HG03460 (cell line): Measurements from ENCODE around the gene TSPAN16.

ENCODE experiments used
- ATAC-seq: cut with Tn5 transposase; IDR thresholded peaks from one replicate; pipeline ENCODE4 v1.9.1; 2021; ENCODE audit not compliant: unreplicated experiment

TSPAN16 gene

DNA sequence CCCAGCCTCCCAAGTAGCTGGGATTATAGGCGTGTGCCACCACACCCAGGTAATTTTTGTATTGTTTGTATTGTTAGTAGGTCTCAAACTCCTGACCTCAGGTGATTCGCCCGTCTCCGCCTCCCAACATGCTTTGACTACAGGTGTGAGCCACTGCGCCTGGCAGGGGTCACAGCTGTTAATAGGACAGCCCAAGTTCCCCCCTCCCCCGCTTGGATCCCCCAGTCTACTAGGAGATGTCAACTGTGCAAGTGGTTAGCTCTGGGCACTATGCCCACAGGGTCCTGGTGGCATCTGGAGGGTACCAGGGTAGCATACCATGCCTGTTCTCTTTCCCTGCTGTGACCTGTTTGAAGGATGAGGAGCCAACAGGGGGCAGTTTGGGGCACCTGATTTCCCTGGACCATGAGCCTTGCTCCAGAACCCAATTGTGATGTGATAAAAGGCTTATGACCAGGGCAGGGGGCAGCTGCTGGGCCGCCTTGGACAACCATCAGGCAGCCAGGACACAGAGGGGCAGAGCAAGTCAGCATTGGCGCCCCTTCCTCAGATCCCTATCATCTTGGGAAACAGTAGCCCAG, at the start of gene TSPAN16:
TSPAN16 (plus strand) TSS at position 496 of the 581 bp plus-strand sequence. CDS start 138 bp downstream, outside the sequence.
- ATAC-seq, result no peak

DNA sequence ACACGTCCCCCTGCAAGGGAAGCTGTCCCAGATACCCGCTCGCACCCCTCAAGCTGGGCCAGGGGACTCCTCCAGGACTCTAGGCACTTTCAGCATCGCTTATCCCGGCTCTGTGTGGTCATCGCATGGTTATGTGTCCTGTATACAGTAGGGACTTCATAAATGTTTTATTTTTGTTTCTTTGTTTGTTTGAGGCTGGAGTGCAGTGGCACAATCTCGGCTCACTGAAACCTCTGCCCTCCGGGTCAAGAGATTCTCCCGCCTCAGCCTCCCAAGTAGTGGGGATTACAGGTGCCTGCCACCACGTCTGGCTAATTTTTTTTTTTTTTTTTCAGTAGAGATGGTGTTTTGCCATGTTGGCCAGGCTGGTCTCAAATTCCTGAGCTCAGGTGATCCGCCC, 49.0 kb upstream of the TSPAN16 start:
- ATAC-seq, result no peak

- ATAC-seq, result no peak
These were observed 48.6 kb upstream of the TSPAN16 start for GRCh38 chr19:11247391-11247790.

- no peak for ATAC-seq
These were observed 48.0 kb upstream of the TSPAN16 start for GRCh38 chr19:11247934-11248333.

- ATAC-seq, result no peak
These were observed 47.1 kb upstream of the TSPAN16 start for GRCh38 chr19:11248852-11249251.

DNA sequence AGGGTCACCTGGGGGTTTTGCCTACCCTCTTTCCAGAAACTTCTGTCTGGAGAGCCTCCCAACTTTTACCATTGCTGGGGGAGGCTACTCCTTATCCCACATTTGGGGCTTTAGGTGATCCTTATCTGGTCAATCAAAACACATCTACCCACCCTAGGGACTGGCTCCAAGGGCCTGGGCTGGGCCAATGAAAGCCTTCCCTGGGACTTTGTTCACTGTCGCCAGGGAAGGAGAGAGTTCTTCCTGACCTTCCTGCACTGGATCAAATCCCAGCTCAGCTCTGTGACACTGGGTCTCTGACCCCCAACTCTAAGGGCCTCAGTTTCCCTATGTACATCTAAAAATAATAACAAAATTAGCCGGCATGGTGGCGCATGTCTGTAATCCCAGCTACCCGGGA, 44.7 kb upstream of the TSPAN16 start:
- no peak for ATAC-seq

DNA sequence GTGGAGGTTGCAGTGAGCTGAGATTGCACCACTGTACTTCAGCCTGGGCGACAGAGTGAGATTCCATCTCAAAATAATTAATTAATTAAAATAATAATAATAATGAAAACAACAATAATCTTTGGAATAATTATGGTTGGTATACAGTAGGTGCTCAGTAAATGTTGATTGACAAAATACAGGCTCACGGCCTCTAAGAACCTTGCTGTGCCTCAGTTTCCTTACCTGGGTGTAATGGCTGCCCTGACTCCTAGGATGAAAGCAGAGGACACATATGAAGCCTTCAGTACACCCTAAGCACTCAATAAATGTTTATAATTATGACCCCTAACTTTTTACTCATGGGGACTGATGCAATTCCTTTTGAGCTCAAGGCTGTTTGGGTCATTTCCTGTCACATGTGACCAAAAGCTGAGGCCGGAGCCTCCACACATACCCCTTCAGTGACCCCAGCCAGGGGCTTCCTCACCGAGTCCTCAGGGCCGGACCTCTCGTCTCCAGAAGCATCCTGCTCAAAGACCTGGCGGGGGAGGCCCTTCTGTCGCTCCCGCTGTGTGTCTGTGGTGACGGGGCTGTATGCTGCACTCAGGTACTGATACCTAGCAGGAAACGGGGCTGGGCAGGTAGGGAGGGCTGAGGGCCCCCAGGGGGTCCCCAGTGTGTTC, 44.2 kb upstream of the TSPAN16 start:
- no peak for ATAC-seq

DNA sequence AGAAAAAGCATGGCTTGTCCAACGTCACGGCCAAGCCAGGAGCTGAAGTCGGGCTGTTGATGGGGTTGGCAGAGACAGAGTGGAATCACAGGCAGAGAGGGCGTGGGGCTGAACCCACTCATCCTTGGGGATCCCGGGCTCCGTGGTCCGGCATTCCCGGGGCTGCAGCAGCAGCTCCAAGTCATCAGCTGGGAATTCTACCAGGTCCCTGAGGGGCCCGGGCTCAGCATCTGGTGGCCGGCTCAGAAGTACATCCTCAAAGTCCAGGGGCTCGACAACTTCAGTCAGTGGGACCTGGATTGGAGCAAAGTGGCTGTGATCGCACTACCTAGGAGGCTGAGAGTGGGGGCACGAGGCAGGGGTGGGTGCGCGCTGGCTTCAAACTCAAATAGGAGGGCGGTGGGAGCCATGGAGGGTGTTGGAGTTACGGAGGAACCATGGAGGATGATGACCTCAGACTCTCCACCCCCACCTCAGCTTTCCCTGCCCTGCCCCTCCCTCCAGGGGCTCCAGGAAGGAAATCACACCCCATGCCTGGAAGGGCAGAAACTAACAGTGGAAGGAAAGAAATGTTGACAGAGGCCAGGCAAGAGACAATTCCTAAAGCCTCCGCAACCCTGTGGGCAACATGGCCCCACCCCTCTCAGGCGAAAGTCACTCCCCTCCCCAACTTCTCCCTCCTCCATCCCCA, 43.1 kb upstream of the TSPAN16 start:
- ATAC-seq, result no peak

- no peak for ATAC-seq
These were observed 41.3 kb upstream of the TSPAN16 start for GRCh38 chr19:11254666-11255065.

GRCh38 chr19:11256189-11256588, 39.8 kb upstream of the TSPAN16 start:
- ATAC-seq, result no peak

DNA sequence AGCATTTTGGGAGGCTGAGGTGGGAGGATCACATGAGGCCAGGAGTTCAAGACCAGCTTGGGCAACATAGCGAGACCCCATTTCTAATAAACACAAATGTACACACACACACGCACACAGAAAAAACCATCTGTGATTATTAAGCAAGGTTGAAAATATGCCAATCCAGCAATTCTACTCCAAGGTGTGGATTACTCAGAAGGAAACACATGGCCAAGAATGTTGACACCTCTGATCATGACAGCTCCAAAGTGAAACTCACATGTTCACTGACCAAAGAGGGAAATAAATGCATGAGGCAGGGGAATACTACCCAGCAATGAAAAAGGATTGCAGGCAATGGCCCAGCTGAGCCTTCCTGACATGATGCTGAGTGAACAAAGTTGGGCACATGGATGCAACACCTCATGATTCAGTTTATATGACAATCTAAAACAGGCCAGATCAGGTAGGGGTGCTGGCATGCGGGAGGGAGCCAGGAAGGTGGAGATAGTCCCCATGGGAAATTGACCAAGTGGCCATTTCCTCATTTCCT, 38.0 kb upstream of the TSPAN16 start:
- no peak for ATAC-seq

DNA sequence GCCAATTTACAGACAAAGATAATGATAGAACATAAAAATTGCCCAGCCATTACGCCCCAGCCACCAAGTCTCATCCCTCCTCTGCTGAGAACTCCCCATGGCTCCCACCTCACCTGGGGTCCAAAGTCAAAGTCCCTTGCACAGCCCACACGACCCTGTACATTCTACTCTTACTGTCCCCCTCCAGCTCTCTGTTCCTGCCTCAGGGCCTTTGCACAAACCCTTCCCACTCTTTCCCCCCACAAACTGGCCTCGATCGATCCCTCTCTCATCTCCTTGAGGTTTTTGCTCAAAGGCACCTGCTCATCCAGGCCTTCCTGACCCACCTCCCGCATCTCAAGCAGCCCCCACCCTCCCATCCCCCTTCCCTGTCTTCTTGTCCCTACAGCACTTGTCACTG, 35.0 kb upstream of the TSPAN16 start:
- ATAC-seq, result no peak

DNA sequence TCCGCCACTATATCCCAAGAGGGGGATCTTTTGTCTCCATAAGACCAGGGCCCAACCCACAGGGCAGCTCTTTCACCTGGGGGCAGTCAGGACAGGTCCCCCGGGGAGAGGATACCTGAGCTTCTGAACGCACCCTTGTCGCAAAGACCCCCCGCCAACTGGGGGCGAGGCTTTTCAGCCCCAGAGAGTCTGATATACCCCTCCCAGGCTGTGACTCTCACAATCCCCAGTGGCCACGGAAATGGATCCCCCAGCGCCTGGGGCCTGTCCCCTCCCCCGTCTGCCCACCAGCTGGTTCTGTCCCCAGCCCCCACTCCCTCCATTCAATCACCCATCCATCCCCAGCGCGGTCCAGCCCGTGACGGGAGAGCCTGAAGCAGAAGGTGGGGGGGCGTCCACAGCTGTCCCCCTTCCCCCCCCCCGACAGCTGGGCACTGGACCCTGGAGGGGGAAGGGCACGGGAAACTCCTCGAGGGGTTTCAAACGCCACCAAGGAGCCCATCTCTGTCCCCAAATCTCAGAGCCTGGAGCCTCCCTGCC, 34.5 kb upstream of the TSPAN16 start:
- ATAC-seq, result no peak

DNA sequence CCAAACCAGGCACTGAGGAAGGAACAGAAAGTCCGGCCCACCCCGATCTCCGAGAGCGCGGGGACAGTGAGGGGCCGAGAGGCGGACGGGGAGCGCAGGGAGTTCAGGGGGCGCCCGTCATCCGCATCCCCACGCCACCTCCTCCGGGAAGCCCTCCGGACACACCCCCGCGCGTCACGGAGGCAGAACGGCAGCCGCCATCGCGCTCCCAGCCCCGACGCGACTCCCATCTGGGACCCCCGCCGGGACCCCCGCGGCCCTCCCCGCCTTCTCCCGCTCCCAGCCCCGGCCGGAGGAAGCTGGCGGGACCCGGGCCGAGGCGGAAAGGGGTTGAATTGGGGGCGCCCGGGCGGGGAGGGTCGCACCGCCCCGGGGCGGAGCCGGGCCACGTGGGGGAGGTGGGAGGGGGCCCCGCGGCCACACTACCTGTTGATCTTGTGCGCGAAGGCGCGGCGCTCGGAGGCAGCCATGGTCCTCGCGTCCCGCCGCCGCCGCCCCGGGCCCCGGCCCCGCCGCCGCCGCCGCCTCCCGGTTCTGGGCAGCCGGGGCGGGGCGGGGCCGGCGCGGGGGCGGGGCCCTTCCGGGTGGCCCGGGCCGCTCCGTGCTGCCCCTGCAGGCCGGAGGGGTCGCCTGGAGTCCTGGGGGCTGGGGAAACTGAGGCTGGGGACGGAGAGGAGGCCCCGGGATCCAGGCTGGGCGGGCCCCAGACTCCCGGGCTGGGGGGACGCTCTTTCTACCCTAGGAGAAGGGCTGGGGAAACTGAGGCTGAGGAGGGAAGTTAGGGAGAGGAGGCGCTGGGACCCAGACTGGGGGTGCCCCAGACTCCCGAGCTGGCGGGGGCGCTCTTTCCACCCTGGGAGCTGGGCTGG, 33.8 kb upstream of the TSPAN16 start, which contains the start of gene DOCK6:
DOCK6 (minus strand) TSS at position 554 of the 869 bp plus-strand sequence; CDS start at position 470, 84 bp downstream.
- no peak for ATAC-seq

DNA sequence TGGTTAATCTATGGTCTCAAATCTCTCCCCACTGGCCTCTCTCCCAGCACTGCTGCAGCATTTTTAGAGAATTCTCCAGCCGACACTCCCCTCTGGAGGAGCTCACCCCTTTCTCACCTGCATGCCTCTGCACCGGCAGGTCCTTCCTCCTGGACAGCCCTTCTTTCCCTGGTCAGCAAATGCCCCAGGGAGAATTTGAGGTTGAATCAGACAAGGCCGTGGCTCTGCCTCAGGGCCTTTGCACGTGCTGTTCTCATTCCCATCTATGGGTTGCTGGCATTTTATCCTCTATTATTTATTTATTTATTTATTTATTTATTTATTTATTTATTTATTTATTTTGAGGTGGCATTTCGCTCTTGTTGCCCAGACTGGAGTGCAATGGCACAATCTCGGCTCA, 32.2 kb upstream of the TSPAN16 start:
- ATAC-seq, result no peak

DNA sequence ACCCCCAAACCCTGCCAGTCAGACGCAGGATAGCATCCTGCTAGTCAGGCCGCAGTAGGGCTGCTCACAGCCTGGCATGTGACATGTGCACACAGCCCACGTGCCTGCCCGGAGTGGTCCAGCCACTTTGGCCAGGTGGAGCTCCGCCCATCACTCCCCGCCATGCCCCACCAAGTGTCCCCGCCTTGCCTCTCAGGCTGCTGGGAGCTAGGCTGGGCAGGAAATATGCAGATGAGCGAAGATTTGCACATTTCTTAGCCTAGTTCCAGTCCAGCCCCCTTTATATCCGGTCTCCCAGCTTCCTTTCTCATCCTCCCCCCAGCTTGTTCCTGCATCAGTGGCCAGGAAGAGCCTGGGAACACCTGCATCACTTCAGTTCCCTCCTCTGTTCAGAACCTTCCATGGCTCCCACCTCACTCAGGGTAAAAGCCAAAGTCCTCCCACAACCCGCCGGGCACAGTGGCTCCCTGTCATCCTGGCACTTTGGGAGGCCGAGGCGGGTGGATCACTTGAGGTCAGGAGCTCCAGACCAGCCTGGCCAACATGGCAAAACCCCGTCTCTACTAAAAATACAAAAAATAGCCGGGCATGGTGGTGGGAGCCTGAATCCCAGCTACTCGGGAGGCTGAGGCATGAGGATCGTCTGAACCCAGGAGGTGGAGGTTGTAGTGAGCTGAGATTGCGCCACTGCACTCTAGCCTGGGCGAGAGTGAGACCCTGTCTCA, 31.3 kb upstream of the TSPAN16 start:
- no peak for ATAC-seq

DNA sequence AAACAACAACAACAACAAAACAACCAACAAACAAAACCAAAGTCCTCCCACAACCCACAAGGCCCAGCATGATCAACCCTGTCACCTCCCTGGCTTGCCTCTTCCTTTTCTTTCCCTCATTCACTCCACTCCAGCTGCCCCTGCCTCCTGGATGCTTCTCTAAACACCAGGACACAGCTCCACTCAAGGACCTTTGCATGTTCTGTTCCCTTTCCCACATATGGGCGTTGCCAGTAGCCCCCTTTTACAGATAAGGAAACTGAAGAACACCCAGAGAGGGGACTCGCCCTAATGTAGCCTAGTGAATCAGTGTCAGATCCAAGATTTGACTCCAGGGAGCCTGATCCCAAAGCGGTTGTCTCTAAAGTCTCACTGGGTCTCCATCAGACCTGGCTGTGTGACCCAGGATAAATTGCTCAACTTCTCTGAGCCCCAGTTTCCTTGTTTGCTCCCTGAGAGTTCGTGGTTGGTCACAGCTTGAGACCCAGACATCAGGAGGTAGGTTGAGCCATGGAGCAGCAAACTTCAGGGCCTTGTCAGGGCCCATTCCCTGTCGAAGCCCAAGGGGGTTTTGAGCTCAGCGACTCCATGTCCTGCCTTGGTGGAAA, 30.7 kb upstream of the TSPAN16 start:
- no peak for ATAC-seq

DNA sequence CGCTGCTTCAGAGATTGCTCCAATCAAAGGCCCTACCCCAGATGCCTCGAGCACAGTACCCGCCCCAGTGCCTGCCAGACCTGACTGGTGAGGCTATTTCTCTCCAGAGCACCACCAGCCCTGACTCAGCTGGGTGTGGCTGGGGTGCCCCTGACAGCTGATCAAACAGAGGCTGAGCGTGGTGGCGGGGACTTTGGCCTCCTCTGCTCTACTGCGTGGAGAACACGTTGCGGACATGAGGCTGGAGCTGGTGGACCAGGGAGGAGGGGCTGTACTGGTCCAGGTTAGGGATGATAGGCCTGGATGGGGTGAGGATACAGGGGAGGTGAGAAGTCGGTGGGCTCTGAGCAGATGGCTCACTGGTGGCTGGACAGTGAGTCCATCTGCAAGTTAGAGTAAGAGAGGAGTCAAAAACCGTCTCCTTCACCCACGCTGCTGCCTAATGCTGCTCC, 30.1 kb upstream of the TSPAN16 start:
- ATAC-seq, result no peak

DNA sequence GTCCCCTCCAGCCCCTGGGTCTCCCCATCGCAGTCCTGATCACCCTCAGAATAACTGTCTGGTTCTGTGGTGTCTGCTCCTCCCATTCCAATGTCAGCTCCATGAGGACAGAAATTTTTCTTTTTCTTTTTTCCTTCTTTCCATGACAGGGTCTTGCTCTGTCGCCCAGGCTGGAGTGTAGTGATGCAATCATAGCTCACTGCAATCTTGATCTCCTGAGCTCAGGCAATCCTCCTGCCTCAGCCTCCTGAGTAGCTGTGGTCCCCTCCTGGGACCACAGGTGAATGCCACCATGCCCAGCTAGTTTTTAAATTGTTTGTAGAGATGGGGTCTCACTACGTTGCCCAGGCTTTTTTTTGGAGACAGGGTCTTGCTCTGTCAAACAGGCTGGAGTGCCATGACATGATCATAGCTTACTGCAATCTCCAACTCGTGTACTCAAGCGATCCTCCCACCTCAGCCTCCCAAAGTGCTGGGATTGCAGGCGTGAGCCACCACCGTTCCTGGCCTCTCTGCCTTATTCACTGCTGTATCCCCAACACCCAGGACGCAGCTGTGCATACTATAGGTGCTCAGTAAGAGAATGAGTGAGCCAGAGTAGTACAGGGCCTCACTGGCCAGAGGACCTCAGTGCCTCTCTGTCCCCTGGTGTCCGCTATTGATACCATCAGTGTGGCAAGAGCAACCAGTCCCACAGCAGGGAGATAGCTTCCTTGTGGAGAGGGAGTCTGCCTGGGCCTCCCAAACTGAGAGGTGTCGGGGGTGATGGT, 28.5 kb upstream of the TSPAN16 start:
- ATAC-seq, result no peak
